Suppressor macrophage (primary cell): Measurements from ENCODE around the gene NIPAL3.

Source experiments
- DNase-seq, 4 experiments: peaks; one replicate each; pipeline ENCODE4 v3.0.0-alpha.2; 2020 to 2022

The NIPAL3 gene

DNA sequence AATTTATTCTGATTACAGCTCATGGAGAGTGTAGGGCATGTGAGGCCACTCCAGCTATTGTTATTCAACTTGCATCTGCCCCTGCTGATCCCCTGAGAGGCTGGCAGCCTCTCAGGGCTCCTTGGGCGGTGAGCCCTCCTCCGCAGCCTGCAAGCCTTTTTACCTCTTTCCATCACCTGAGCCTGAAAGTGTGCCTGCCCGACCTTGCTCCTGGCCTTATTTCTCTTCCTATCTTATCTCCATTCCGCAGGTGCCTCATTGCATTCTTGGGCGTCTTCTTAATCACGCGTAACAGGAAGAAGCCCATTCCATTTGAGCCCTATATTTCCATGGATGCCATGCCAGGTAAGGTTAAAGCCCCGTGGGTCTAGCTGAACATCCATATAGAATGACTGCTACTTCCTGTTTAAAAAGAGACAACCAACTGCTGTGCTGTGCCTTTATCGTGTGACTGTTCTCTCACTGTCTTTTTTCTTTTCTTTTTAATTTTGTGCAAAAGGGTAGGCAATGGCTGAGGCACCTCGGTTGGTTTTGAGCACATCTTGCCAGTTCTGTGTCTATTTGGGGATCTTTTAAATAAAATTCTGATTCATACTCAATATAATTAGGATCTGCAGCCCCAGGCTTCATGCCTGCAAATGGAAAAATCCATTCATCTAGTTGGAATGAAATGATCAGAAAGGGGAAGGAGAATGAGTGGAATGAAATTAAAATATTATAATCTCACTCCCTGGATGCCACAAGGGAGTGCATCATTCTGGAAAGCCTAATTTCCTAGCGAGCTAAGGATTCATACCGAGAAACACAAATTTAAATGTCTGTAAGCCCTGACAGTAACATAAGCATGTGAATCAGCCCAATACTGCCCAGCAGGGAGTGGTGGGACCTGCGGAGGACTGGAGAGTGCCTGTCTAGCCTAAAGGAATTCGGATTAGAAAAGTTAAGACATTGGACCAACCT, 48.5 kb downstream of the NIPAL3 start:
- DNase-seq: no peak

DNA sequence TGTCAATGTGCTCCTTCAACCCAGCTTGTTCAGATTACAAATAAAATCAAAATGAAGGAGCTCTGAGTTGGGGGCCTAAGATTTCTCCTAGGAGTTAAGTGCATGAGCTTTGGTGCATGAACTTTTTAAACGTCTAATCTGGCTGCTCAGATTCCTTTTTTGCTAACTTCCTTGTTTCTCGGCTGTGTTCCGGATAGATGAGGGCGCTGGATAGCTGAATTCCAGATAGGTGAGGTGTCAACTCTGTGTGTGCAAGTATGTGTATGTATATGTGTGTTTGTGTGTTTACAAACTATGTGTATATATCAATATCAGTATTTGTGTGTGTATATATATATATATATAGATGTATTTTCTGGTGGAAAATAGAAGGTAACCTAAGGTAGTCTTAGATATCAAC, 49.5 kb downstream of the NIPAL3 start:
- peak in 2 of 4 experiments; percentile 20 to 32 for DNase-seq

DNA sequence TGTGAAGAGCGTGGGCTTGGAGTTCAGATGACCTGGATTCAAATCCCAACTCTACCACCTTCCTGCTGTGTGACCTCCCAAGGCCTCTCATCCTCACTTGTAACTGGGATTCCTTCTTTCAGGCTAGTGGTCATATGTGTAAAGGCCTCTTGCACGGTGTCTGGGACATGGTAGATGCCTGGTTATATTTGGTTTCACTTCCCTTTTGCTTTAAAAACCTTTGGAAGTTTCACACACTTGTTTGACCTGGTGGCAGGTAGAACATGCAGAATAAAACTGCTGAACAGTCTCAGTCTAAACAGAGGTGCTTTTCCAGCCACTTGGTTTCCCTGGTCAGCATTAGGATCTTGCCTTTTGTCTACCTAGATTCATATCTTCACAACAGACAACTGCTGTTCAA, 50.0 kb downstream of the NIPAL3 start:
- no peak for DNase-seq

DNA sequence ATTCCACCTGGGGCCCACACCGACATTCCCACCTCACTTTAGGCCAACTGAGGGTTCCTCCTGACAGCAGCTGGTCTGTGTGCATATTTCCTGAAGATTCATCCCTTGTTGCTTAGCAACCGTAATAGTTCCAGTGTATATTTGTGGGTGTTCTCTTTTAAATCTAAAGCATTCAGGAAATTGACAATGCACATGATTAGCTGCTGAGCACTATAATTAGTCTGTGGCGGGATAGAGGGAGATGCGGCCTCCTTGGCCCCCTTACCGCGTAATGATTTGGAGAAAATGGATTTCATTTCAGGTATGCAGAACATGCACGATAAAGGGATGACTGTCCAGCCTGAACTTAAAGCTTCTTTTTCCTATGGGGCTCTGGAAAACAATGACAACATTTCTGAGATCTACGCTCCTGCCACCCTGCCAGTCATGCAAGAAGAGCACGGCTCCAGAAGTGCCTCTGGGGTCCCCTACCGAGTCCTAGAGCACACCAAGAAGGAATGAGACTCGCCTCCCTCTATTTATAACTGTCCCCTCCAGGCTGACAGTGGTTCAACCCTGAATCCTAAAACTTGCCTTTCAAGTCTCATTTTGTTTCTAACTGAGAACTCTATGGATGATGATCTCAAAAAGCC, 53.2 kb downstream of the NIPAL3 start:
- no peak for DNase-seq

DNA sequence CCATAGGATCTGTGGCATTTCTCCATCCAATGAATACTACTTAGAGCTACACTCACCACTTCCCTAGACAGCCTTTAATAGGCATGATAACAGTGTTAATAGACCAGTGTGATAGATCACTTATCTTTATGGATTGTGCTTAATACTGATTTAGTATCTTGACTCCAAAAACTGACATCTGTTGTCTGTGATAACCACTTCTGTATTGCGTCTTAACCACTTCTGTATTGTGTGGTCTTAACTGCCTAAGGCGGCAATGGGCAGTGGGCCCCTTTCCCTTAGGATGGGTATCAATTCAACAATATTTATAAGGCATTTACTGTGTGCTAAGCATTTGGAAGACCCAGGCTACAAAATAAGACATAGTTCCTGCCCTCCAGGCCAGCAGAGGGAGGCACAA, 55.0 kb downstream of the NIPAL3 start:
- no peak for DNase-seq

DNA sequence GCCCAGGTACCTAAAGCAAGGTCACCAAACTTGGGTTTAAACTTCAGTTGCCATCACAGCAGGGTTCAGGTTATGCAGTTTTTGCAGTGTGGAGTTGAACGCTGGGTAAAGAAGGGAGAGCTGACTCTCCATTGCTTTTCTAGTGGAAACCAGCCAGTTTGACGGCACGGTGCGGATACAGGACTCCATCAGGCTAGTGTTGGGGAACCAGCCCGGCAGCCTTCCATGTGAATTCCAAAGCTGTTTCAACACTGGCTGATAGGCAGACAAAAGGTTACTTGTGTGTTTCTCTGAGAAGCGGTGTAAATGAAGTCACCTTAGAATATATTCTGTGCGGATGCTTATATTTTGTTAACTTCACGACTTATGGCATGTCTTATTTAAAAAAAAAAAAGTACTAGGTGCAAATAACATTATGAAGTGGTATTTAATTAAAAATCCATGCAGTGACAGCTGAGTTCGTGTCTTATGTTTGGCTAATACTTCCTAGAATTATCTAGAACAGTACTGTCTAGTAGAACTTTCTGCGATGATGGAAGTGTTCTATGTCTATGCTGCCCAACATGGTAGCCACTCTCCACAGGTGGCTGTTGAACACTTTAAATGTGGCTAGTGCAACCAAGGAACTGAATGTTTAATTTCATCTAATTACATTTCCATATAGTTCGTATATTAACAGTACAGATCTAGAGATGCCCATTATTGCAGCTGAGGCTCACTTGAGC, 57.1 kb downstream of the NIPAL3 start:
- DNase-seq: no peak

DNA sequence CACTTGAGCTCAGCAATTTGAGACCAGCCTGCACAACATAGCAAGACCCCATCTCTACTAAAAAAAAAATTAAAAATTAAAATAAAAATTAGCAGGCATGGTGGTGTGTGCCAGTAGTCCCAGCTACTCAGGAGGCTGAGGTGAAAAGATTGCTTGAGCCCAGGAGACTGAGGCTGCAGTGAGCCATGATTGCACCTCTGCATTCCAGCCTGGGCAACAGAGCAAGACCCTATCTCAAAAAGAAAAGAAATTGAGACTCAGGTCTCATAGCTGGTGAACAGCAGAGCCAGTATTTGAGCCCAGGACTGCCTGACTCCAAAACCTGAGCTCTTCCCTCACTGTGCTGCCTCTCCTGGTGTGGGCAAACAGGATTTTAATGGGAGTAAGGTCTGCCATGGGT, 58.6 kb downstream of the NIPAL3 start:
- no peak for DNase-seq

DNA sequence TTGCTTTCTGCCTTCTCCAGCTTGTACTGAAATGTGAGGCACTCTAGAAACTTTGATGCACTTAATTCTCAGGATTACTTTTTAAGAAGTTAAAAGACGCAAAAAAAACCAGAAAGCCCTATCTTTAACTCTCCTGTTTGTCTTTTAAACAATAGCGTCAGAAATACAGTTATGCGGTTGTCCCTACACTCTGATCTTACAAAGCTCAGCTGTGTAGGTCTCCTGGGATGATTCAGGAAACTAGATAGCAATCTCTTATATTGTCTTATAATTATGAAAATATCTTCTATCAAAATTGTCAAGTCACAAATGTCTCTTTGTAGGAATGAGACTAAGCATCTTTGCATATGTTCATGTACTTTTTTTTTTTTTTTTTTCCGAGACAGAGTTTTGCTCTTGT, 60.1 kb downstream of the NIPAL3 start:
- DNase-seq: no peak

DNA sequence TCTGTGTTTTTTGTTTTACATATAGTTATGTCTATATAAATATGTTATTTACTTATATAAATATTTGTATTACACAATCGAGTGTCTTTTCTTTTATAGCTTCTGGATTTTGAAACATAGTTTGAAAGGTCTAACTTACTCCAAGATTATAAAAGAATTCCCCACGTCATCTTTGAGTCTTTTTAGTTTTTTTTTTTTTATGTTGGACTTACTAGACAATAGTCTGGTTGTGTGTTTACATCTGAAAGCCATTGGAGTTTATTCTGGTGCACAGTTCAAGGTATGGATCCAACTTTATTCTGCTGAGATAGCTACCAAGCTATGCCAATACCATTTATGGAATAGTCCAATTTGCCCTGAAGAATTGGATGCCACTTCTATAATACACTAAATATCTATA, 61.0 kb downstream of the NIPAL3 start:
- DNase-seq: no peak

DNA sequence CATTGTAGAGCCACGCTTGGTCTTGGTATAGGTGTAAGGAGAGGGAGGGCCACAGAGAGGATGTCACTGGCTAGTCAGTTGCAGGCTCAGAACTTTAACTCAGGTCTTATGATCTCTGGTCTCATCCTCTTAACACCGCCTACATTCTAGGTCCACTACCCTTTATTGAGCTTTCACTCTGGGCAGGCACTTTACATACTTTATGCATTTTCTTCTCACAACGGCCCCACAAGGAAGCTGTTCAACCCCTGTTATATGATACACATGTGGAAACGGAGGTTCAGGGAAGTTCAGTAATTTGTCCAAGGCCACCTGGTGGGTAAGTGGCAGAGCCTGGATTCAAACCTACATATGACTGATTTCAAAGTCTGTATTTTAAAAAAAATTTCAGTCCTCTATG, 61.7 kb downstream of the NIPAL3 start:
- peak in 2 of 4 experiments; percentile 24 to 41 for DNase-seq

DNA sequence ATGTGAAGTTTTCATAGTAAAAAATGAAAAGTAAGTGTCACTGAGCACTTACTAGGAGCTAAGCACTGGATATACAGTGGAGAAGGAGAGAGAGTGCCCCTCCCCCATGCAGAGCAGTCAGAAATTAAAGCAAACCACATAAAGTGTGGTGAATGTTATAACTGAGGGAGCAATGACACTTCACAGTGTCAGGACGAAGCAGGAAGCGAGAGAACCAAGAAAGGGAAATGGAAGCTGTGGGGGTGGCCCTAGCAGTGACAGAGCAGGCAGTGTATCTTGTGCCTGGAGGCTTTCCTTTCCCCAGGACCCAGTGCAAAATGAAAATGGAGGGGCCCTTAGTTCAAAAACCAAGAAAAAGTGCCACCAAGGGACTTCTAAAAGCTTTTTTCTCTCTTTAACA, 65.5 kb downstream of the NIPAL3 start:
- DNase-seq: peak; percentile 87 to 93 (median 90)

DNA sequence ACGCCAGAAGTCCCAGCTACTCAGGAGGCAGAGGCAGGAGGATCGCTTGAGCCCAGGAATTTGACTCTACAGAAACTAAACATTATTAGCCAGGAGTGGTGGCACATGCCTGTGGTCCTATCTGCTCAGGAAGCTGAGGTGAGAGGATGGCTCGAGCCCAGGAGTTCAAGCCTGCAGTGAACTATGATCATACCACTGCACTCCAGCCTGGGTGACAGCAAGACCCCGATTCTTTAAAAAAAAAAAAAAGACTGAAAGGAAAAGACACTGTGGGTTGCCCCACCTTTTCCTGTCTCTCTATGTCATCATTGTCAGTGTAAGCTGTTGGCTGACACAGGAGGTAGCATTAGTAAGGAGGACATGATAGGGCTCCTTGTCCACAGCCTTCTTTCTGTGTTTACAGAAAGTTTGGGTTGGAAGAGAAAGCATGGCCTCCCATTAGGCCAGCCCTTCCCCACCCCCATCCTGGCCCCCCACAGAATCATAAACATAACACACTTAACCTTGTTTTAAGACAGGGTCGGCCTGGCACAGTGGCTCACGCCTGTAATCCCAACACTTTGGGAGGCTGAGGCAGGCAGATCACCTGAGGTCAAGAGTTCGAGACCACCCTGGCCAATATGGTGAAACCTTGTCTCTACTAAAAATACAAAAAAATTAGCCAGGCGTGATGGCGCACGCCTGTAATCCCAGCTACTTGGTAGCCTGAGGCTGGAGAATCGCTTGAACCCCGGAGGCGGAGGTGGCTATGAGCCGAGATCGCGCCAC, 66.4 kb downstream of the NIPAL3 start:
- DNase-seq: peak in 3 of 4 experiments; percentile 15 to 27 (median 25)

DNA sequence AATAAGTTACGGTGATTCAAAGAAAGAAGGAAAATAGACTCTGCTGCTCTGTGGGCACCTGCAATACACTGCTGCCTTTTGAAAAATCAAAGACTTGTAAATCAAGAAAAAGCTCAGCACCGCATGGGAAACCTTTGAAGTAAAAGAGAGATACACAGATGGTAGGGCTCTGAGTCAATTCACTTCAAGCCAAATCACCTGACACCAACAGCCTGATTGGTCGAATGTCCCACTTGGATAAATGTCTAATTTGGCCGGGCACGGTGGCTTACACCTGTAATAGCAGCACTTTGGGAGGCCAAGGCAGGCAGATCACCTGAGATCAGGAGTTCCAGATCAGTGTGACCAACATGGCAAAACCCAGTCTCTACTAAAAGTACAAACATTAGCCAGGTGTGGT, 67.8 kb downstream of the NIPAL3 start:
- DNase-seq: no peak

DNA sequence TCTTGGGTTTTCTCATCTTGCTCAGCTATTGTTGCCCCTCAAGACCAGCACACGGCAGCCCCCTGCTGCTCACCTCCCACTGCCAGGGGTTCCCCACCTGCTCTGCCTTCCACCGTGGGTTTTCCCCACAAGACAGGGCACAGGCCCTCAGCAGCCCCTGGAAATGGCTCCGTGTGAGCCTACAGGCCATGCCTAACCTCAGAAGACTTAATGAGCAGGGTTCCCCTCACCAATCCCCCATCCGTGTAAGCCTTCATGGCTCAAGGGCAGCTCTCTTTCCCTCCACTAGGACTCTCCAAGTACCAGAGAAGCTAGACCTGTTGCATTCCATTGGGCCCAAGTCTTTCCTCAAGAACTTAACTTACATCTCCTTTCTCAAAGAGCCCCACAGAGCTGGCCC, 68.6 kb downstream of the NIPAL3 start:
- DNase-seq: no peak

DNA sequence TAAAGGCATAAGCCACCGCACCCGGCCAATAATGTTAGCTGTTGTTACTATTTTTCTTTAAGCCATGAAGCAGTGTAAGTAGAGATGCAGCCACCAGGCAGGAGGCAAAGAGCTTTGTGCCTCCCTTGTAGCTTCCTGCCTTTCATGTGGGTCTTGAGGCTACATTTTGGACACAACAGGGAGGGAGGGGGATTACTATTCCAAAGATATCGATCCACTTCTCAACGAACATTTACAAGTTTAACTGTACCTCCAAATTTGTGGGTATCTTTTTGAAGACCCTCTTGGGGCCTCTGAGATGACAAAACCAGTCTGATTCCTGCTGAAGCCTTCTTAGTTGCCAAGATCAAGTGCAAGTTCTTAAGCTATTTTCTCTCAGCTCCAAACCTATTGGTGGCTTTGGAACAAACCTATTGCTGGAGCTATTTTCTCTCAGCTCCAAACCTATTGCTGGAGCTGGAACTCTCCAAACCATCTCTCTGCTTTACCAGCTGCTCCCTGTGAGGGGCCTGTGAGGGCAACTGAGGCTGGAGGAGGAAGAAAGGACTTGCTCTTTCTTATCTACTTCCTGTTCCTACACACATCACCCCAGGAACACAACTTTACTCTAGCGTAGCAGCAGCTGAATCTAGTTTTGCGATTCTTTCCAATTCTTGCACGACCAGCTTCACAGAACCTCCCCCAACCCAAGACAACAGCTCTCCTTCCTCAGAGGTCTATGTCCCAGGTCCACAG, 70.9 kb downstream of the NIPAL3 start:
- DNase-seq: no peak

DNA sequence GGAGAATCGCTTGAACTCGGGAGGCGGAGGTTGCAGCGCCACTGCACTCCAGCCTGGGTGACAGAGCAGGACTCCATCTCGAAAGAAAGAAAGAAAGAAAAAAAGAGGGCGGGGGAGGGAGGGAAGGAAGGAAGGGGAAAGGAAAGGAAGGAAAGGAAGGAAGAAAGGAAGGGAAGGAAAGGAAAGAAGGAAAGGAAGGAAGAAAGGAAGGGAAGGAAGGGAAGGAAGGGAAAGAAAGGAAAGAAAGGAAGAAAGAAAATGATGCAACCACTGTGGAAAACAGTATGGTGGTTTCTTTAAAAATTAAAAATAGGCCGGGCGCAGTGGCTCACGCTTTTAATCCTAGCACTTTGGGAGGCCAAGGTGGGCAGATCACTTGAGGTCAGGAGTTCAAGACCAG, 71.9 kb downstream of the NIPAL3 start:
- no peak for DNase-seq

DNA sequence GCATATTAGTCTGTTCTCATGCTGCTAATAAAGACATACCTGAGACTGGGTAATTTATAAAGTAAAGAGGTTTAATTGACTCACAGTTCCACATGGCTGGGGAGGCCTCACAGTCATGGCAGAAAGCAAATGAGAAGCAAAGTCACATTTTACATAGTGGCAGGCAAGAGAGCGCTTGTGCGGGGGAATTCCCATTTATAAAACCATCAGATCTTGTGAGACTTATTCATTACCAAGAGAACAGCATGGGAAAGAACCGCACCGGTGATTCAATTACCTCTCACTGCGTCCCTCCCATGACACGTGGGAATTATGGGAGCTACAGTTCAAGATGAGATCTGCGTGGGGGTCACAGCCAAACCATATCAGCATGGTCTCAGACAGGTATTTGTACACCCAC, 72.6 kb downstream of the NIPAL3 start:
- DNase-seq: peak in 3 of 4 experiments; percentile 28 to 45 (median 43)

DNA sequence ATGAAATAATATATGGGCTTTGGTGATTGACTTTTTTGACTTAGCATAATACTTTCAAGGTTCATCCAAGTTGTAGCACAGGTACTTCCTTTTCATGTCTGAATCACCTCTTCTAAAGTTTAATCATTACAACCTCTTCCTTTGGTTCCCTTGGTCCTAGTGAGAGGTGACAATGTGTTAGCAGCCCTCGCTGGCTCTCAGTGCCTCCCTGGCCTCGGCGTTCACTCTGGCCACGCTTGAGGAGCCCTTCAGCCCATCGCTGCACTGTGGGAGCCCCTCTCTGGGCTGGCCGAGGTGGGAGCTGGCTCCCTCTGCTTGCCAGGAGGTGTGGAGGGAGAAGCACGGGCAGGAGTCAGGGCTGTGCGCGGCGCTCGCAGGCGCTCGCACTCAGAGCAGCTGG, 74.1 kb downstream of the NIPAL3 start:
- DNase-seq: no peak

DNA sequence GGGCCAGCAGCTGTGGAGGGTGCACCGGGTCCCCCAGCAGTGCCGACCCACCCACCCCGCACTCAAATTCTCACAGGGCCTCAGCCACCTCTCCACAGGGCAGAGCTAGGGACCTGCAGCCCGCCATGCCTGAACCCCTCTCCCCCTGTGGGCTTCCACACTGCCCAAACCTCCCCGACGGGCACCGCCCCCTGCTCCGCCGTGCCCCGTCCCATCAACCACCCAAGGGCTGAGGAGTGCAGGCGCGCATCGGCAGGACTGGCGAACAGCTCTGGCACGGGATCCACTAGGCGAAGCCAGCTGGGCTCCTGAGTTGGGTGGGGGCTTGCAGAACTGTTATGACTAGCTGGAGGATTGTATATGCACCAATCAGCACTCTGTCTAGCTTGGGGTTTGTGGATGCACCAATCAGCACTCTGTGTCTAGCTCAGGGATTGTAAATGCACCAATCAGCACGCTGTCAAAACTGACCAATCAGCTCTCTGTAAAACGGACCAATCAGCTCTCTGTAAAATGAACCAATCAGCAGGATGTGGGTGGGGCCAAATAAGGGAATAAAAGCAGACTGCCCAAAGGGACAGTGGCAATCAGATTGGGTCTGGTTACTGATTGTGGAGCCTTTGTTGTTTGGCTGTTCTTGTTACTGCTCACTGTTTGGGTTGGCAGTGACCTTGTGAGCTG, 74.6 kb downstream of the NIPAL3 start:
- no peak for DNase-seq

DNA sequence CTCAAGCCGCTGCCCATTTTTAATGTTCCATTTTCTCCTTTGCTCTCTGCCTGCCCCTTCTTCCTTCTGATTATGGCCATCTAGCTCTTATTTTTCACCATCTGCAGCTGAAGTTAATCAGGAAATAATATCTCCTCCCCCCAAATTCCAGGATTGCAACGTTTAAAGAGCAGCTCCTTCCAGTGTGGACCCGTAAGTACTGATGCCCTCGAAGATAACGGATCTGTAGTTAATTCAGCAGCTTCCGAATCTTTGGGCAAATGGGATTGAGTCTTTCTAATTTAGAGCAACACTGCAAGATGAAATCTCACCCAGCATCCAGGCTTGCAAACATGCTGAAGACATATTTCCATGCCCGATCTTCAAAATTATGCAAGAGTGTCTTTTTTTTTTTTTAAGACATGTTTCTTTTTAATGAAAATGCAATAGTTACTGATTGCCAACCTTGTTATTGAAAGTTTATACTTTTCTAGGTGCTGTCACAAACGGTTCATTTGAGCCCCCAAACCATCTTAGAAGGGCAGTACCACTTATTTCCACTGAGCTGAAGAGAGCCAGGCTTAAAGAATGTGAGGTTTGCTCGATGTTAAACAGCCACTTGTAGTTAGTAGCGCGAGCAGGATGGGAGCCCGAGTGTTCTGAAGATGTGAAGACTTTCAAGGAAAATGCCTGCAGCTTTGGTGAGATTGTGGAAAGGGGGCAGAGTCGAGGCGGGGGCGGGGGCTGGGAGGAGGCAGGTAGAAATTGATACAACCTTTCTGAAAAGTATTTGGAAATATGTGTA, 76.2 kb downstream of the NIPAL3 start:
- no peak for DNase-seq
